Fibroblast of villous mesenchyme (primary cell): ENCODE measurements around the gene UBL3. TPM values are rescaled to one million over a fixed set of nuclear protein-coding genes. Genes with fewer than 3 reads are reported as not detected.
A peak's percentile ranks its signal among the peaks of the same experiment; 100 is the strongest.

ENCODE experiments used
- DNase-seq: peaks from one replicate; pipeline ENCODE4 v3.0.0-alpha.2; 2010; ENCODE audit warnings: low read depth
- H3K4me3 ChIP-seq: 2 replicates; pipeline ENCODE4 v1.5.1; 2011; ENCODE audit warnings: low read depth, mild to moderate bottlenecking, low read length
- total RNA-seq: library from RNA; depleted of rRNA; stranded (reverse); fragments of >200 nt; gene quantifications from 2 replicates; pipeline ENCODE4 v1.2.3, GENCODE V29; 2012
- TF ChIP-seq, protein P1 (sequence below): IDR thresholded peaks from 2 replicates; pipeline ENCODE4 v1.5.1; 2012; ENCODE audit warnings: low read depth, mild to moderate bottlenecking, low read length; ENCODE audit not compliant: insufficient read depth

UBL3 gene
- total RNA-seq, 1 donor, result 44.9 TPM

DNA sequence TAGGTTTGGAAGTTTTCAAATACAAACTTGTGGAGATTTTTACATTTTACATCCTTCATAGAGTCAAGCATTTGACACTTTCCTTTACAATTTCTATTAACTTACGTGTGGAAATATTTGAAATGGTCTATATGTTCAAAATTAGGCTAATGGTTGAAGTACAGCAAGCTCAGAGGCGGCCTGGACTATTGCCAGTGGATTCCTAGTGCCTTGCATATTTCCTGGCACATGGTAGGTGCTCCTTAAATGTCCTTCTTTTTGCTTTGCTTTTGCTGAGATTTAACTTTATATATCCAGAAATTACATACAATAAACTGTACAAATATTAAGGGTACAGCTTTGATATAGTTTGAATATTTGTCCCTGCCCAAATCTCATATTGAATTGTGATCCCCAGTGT is 93.9 kb downstream of the UBL3 start:
- DNase-seq, result no peak
- no peak overlapping the region for H3K4me3 ChIP-seq
- TF ChIP-seq, protein P1, sequence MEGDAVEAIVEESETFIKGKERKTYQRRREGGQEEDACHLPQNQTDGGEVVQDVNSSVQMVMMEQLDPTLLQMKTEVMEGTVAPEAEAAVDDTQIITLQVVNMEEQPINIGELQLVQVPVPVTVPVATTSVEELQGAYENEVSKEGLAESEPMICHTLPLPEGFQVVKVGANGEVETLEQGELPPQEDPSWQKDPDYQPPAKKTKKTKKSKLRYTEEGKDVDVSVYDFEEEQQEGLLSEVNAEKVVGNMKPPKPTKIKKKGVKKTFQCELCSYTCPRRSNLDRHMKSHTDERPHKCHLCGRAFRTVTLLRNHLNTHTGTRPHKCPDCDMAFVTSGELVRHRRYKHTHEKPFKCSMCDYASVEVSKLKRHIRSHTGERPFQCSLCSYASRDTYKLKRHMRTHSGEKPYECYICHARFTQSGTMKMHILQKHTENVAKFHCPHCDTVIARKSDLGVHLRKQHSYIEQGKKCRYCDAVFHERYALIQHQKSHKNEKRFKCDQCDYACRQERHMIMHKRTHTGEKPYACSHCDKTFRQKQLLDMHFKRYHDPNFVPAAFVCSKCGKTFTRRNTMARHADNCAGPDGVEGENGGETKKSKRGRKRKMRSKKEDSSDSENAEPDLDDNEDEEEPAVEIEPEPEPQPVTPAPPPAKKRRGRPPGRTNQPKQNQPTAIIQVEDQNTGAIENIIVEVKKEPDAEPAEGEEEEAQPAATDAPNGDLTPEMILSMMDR, result no peak

DNA sequence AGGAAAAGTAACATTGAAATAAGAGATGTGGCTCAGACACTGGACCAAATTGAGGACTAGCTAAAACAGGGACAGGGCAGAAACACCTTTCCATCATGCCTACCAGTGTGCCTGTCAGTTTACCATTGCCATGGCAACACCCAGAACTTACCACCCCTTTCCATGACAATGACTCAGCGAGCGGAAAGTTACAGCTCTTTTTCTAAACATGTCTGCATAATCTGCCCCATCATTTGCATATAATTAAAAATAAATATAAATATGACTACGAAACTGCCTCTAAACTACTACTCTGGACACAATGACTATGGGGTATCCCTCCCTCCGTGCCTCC is 96.0 kb downstream of the UBL3 start:
- DNase-seq, result peak; percentile 48
- TF ChIP-seq, protein P1, result no peak
- no peak overlapping the region for H3K4me3 ChIP-seq

DNA sequence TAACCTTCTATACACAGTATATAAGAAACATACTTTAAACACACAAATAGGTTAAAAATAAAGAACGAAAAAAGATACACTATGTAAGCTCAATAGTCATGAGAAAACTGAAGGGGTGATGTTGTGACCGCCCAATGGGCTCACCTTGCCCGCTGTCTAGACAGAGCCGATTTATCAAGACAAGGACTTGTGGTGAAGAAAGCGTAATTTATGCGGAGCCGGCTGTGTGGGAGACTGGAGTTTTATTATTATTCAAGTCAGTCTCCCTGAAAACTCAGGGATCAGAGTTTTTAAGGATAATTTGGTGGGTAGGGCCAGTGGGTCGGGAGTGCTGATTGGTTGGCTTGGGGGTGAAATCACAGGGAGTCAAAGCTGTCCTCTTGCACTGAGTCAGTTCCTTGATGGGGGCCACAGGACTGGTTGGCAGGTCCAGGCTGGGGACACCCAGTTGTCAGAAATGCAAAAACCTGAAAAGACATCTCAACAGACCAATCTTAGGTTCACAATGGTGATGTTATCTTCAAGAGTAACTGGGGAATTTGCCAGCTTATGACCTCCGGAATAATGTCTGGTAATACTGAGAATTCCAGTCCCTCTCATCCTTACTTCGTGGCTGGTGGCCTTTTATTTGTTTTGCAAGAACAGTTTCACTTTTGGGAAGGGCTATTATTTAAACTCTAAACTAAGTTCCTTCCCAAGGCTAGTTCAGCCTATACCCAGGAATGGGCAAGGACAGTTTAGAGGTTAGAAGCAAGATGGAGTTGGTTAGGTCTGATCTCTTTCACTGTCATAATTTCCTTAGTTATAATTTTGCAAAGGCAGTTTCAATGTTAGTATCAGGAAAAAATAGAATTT is 96.6 kb downstream of the UBL3 start:
- peak; percentile 36 for DNase-seq
- TF ChIP-seq, protein P1, result no peak
- no peak overlapping the region for H3K4me3 ChIP-seq

DNA sequence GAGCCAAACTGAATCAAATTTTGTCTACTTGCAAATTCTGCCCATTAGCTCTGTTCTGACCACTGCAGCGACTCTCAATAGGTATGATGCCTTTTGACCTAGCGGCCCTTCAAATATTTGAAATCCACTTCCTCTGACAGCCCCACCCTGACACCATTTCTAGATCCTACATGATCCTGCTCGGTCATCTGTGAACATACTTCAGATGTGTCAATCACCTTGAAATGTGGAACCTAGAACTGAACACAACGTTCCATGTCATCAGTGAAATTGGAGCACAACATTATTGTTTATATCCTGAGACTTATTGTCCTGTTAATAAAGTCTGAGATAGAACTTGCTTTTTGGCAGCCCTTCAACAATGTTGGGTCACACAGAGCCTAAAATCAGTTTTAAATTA is 98.2 kb downstream of the UBL3 start:
- H3K4me3 ChIP-seq, result no peak overlapping the region
- no peak for DNase-seq
- TF ChIP-seq, protein P1, result no peak

DNA sequence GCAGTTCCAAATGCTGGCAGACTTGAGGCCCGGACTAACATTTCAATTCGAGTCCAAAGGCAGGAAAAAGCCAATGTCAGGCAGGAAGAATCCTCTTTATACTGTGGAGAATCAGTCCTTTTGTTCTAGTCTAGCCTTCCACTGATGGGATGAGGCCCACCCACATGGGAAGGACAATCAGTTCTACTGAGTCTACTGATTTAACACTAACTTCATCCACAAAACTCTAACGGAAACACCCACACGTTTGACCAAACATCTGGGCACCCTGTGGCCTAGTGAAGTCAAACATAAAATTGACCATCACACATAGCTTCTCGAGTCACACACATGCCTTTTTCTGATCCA is 100.3 kb downstream of the UBL3 start:
- TF ChIP-seq, protein P1, result no peak
- no peak for DNase-seq

DNA sequence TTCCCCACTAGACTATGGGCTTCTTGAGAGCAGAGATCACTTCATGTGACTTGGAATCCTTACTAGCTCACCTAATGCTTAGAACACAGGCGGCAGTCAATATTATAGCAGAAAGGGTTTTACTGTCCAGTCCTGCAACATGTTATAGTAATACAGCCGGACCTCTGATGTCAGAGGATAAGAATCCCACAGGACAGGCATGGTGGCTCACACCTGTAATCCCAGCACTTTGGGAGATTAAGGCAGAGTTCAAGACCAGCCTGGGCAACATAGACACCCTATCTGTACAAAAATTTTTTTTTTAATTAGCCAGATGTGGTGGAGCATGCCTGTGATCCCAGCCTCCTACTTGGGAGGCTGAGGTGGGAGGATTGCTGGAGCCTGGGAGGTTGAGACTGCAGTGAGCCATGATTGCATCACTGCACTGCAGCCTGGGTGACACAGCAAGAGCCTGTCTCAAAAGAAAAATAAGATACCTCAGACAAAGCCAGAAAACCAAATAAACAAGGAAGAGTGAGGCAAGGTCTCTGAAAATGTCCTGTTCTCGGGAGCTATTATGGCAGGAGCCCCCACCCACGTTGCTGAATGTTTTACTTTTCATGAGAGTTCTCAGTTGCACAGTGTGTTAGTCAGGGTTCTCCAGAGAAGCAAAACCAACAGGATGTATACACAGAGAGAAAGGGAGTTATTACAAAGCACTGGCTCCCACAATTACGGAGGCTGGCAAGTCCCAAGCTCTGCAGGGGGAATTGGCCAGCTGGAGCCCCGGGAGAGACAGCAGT is 100.8 kb downstream of the UBL3 start:
- DNase-seq, result no peak
- TF ChIP-seq, protein P1, result no peak
- no peak overlapping the region for H3K4me3 ChIP-seq

More for the DNA sequence above, 100.3 kb downstream of the UBL3 start:
- H3K4me3 ChIP-seq, result no peak overlapping the region
